IMR-90 (cell line): ENCODE results near the gene WIPF2. TPM values are rescaled to one million over a fixed set of nuclear protein-coding genes. Genes with fewer than 3 reads are reported as not detected.

Experiments
- CEBPB ChIP-seq: IDR thresholded peaks from 2 replicates; pipeline ENCODE4 v1.6.1; 2012; ENCODE audit warnings: low read depth, low read length, improper control_type of control experiment
- MAZ ChIP-seq: IDR thresholded peaks from 2 replicates; pipeline ENCODE4 v1.6.1; 2012; ENCODE audit warnings: low read depth, mild to moderate bottlenecking, low read length, improper control_type of control experiment, moderate library complexity, borderline replicate concordance
- polyA plus RNA-seq, 3 experiments: library from polyadenylated mRNA; depleted of rRNA; stranded (reverse); fragments of >200 nt; gene quantifications; 2 replicates each; pipeline ENCODE4 v1.2.3, GENCODE V29; 2012; ENCODE audit warnings: low replicate concordance in 1 of 3
- total RNA-seq: library from RNA; depleted of rRNA; stranded (reverse); fragments of >200 nt; gene quantifications from 2 replicates; pipeline ENCODE4 v1.2.3, GENCODE V29; 2012
- TF ChIP-seq, protein P1 (sequence below): fragments of 150-350 bp; IDR thresholded peaks from 2 replicates; pipeline ENCODE4 v1.6.1; 2017; ENCODE audit warnings: mild to moderate bottlenecking, antibody characterized with exemption, low read length, low read depth

The WIPF2 gene
- total and polyA plus RNA-seq, 2 of the 4 experiments (the other 2 are of a cell fraction) = 2.0 to 8.9 TPM

DNA sequence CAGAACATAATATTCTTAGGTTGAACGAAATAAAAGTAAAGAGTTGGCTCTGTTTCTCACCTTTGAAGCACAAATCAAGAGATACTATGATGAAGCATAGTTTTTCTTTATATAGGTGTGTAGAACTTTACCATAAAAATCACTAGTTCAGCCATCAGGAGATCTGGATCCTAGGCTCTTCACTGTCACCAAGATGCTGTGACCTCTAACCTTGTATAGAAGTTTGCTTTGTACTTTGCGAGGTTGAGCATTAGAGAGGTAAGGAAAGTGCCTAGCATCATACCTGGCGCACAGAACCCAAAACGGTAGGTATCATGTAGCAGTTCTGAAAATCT is 68.0 kb downstream of the WIPF2 start (continued):
- TF ChIP-seq CEBPB = no peak
- TF ChIP-seq, protein P1, sequence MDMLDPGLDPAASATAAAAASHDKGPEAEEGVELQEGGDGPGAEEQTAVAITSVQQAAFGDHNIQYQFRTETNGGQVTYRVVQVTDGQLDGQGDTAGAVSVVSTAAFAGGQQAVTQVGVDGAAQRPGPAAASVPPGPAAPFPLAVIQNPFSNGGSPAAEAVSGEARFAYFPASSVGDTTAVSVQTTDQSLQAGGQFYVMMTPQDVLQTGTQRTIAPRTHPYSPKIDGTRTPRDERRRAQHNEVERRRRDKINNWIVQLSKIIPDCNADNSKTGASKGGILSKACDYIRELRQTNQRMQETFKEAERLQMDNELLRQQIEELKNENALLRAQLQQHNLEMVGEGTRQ = no peak
- TF ChIP-seq MAZ = no peak
